Lower leg skin (tissue), 3 donors: ENCODE data around the gene ZIC5.

Experiments used
- CTCF ChIP-seq, 3 donors: fragments of 450-650 bp; IDR thresholded peaks; one replicate each; pipeline ENCODE4 v1.5.1; 2016; ENCODE audit warnings: antibody characterized with exemption in 3 of 3, mild to moderate bottlenecking in 3 of 3, moderate library complexity in 2 of 3
- POLR2A ChIP-seq, 2 donors: fragments of 450-650 bp; IDR thresholded peaks; one replicate each; pipeline ENCODE4 v1.6.1; 2016 to 2017; ENCODE audit warnings: antibody characterized with exemption in 2 of 2, mild to moderate bottlenecking in 1 of 2, moderate library complexity in 1 of 2

- no peak for TF ChIP-seq CTCF (IDR thresholded peaks at IDR 0.05)
- no peak for TF ChIP-seq POLR2A (IDR thresholded peaks at IDR 0.05)
Observed at GRCh38 chr13:99995589-99996380, 24.2 kb upstream of the ZIC5 start.
